ENCODE results near the gene PODXL. TPM values are rescaled to one million over a fixed set of nuclear protein-coding genes. Genes with fewer than 3 reads are reported as not detected.
"Not testable (repeated sequence)": the region's sequence is repeated elsewhere in the genome, so short reads cannot be mapped to it uniquely, and the experiment has no call there.

PODXL gene
- total and polyA plus RNA-seq, 2 experiments from 2014 or later = 24.1 to 58.5 TPM

DNA sequence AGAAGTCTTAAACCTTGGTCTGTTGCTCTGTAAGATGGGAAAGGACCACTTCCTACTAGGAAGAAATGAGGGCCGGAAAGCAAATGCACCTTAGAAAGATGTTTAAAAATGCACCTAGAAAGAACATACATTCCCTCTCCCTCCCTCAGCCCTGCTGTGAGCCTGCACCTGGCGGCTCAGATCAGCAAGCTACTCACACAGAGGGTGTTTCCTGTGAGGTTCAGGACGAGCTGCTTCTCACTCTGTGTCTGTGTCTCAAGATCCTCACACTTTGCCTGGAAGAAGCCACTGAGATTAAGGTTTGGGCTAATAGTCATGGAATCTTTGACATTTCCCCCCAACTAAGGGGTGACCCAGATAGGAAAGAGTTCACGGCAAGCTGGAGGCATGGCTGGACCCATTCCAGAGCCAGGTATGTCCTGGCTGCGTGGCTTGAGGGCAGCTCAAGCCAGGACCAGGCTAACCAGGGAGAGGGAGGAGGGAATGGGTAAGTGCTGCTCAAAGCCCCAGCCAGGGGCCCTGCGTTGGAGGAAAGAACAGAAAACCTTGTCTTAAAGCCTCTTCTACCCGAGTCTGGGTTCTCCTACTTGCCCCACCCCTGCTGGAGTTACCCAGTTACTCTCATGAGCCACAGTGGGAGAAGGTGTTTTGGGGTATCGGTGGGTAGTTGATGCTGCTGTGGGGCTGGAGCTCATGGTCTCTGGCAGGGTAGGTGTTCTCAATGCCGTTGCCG, 47.5 kb downstream of the PODXL start:
- Histone ChIP-seq H3K4me3 (no peak overlapping the region), H3K9me3 (ENCODE audit: low read depth) (no peaks in the 10 kb centered on the region), H3K27me3 (no peaks in the 10 kb centered on the region), H3K36me3 (peaks cover 21% of the 10 kb centered on the region), H3K27ac (no peak overlapping the region), H3K4me1 (ENCODE audit: low read depth) (no peaks in the 10 kb centered on the region)
- TF ChIP-seq, protein P1, sequence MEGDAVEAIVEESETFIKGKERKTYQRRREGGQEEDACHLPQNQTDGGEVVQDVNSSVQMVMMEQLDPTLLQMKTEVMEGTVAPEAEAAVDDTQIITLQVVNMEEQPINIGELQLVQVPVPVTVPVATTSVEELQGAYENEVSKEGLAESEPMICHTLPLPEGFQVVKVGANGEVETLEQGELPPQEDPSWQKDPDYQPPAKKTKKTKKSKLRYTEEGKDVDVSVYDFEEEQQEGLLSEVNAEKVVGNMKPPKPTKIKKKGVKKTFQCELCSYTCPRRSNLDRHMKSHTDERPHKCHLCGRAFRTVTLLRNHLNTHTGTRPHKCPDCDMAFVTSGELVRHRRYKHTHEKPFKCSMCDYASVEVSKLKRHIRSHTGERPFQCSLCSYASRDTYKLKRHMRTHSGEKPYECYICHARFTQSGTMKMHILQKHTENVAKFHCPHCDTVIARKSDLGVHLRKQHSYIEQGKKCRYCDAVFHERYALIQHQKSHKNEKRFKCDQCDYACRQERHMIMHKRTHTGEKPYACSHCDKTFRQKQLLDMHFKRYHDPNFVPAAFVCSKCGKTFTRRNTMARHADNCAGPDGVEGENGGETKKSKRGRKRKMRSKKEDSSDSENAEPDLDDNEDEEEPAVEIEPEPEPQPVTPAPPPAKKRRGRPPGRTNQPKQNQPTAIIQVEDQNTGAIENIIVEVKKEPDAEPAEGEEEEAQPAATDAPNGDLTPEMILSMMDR (IDR thresholded peaks at IDR 0.05; ENCODE audit: low read depth, low read length) = no peak
- no peak for DNase-seq (ENCODE audit: low read depth in 1 of 2, low spot score in 1 of 2)

DNA sequence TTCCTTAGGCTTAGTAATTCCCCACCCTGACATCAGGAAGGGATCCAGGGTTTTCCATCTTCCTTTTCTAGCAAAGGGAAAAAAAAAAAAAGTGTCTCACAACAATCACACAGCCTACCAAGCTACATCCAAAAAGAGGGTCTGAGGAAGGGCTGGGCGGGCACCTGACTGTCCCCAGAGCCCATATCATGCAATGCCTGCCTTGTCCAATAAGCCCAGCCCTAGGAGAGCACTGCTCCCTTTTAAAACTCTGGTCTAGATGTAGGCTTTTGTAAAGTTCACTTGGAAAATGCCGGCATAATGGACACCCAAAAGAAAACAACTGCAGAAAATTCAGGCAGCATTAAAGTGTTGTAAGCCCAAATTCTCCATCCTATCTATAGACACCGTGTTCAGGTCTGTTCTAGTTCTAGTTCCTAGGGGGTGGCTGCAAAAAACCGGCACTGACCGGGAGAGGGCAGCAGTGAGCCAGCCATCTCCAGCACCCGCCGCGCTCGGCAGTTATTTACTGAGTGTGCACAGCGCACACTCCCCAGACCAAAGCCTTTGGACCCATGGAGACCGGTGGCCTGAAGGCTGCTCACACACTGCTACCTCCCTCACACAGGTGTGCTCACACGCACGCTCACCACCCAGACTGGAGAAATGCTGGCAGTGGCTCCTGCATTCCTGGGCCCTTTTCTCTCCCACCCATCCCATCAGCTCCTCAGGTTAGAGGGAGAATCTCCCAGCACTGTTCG, 48.7 kb downstream of the PODXL start:
- Histone ChIP-seq H3K27ac (no peak overlapping the region), H3K4me1 (ENCODE audit: low read depth) (no peaks in the 10 kb centered on the region), H3K9me3 (ENCODE audit: low read depth) (no peaks in the 10 kb centered on the region), H3K36me3 (peaks cover 26% of the 10 kb centered on the region), H3K4me3 (no peak overlapping the region), H3K27me3 (no peaks in the 10 kb centered on the region)
- TF ChIP-seq, protein P1 (IDR thresholded peaks at IDR 0.05; ENCODE audit: low read depth, low read length) = peak; percentile 94
- DNase-seq (ENCODE audit: low read depth in 1 of 2, low spot score in 1 of 2) = peak; percentile 76 to 77

DNA sequence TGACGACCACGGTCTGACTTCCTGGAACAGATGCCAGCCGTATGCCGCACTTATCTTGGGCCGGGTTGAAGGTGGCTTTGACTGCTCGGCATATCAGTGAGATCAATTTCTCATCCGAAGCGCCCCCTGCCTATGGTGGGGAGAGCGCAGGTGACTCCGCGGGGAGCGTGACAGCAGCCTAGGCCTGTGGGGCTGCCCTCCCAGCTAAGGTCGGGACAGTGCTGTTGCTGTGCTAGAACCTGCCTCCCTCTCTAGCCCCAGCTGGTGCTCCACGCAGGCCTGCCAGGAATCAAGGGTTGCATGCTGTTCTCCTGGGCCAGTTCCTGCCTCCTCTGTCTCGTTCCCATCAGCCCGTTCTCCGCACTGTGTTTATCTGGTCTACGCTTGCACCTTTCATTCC, 49.8 kb downstream of the PODXL start:
- Histone ChIP-seq H3K36me3 (peaks cover 27% of the 10 kb centered on the region), H3K27me3 (no peaks in the 10 kb centered on the region), H3K9me3 (ENCODE audit: low read depth) (no peaks in the 10 kb centered on the region), H3K4me1 (ENCODE audit: low read depth) (no peaks in the 10 kb centered on the region), H3K4me3 (no peak overlapping the region), H3K27ac (no peak overlapping the region)
- no peak for DNase-seq (ENCODE audit: low read depth in 1 of 2, low spot score in 1 of 2)
- TF ChIP-seq, protein P1 (IDR thresholded peaks at IDR 0.05; ENCODE audit: low read depth, low read length) = no peak

DNA sequence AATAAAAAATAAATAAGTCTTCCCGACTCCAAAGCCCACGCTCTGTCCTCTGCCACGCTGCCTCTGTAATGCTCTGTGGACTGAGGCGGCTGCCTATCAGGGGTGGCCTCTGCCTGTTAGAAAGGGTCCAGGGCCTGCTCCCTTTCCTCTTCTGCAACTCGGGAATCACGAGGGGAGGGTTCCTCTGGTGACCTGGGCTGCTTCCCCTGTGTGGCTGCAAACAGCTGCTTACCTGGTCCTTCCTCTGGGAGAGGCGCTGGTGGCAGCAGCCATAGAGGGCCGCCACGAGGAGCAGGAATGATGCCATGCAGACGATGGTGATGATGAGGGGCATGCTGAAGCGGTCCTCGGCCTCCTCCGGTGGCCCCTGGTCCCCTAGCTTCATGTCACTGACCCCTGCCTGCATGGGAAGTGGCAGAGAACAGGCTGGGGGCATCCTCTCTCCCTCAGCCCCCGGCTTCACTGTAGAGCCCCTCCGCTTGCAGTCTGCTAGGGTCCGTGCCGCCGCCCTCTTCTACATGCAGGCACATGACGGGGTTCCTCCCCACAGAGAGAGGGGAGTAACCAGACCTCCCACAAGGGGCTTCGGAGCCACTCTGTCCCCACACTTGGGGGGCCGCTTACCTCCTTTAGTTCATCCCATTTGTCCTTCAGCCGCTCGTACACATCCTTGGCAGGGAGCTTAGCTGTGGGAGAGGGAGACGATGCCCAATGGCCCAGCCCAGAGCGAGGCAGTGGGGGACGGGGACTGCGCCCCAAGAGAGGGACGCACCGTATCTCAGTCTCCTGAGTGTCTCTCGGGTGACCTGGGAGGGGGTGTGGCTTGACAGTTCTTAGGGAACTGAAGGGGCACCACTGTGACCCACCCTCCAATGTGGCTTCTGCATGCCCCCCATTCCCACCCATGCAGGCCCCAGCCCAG, 50.5 kb downstream of the PODXL start:
- no peak for DNase-seq (ENCODE audit: low read depth in 1 of 2, low spot score in 1 of 2)
- H3K27ac ChIP-seq = no peak overlapping the region
- H3K36me3 ChIP-seq = peaks cover 31% of the 10 kb centered on the region
- H3K4me3 ChIP-seq = no peak overlapping the region
- TF ChIP-seq, protein P1 (IDR thresholded peaks at IDR 0.05; ENCODE audit: low read depth, low read length) = no peak
- no peaks in the 10 kb centered on the region for H3K27me3 ChIP-seq
- H3K9me3 ChIP-seq (ENCODE audit: low read depth) = no peaks in the 10 kb centered on the region
- no peaks in the 10 kb centered on the region for H3K4me1 ChIP-seq (ENCODE audit: low read depth)

DNA sequence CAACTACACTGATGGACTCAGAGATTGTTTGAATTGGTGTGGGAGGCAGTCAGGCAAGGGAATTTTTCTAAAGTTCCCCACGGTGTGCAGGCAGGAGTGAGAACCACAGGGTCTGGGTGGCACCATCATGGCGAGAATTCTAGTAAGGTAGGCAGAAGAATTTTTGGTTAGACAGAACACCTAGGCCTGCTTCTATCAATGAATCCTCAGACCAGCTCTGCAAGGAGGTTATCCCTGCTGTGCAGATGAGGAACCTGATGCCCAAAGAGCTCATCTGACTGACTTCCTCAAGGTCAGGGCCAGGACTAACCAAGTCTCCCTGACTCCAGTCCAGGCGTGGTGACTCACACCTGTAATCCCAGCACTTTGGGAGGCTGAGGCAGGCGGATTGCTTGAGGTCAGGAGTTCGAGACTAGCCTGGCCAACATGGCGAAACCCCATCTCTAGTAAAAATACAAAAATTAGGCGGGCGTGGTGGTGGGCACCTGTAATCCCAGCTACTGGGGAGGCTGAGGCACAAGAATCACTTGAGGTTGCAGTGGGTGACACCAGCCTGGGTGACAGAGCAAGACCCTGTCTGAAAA, 51.3 kb downstream of the PODXL start:
- not testable (repeated sequence) for DNase-seq (ENCODE audit: low read depth in 1 of 2, low spot score in 1 of 2); H3K4me3 ChIP-seq; H3K27me3 ChIP-seq; H3K4me1 ChIP-seq (ENCODE audit: low read depth); H3K9me3 ChIP-seq (ENCODE audit: low read depth); H3K27ac ChIP-seq
- H3K36me3 ChIP-seq = peaks cover 31% of the 10 kb centered on the region
